HepG2 (cell line): ENCODE results near the gene YPEL3. TPM values are rescaled to one million over a fixed set of nuclear protein-coding genes. Genes with fewer than 3 reads are reported as not detected.

Experiments
- EZH2 ChIP-seq: conservative IDR thresholded peaks from 2 replicates; pipeline ENCODE4 v1.6.1; 2012; ENCODE audit warnings: mild to moderate bottlenecking, low read depth, low read length, moderate library complexity
- HIC2 ChIP-seq: sonication (generic); formaldehyde crosslinking; IDR thresholded peaks from 2 replicates; pipeline ENCODE4 v1.9.0; 2022; ENCODE audit warnings: low read depth, missing genetic modification reagents
- MEIS2 ChIP-seq: sonication (generic); formaldehyde crosslinking; IDR thresholded peaks from 2 replicates; pipeline ENCODE4 v1.9.0; 2021; ENCODE audit warnings: mild to moderate bottlenecking, missing genetic modification reagents
- NAIF1 ChIP-seq: sonication (generic); formaldehyde crosslinking; IDR thresholded peaks from 2 replicates; pipeline ENCODE4 v1.5.0; 2020; ENCODE audit warnings: mild to moderate bottlenecking, missing genetic modification reagents, borderline replicate concordance
- PITX1 ChIP-seq: sonication (generic); formaldehyde crosslinking; IDR thresholded peaks from 2 replicates; pipeline ENCODE4 v1.5.1; 2020; ENCODE audit warnings: mild to moderate bottlenecking, missing genetic modification reagents
- ZNF142 ChIP-seq: sonication (generic); formaldehyde crosslinking; IDR thresholded peaks from 2 replicates; pipeline ENCODE4 v1.4.0; 2020; ENCODE audit warnings: missing genetic modification reagents
- ZNF225 ChIP-seq: sonication (generic); formaldehyde crosslinking; IDR thresholded peaks from 2 replicates; pipeline ENCODE4 v1.4.0; 2020; ENCODE audit warnings: mild to moderate bottlenecking, missing genetic modification reagents
- ZNF281 ChIP-seq: sonication (generic); formaldehyde crosslinking; IDR thresholded peaks from 2 replicates; pipeline ENCODE4 v1.4.0; 2020; ENCODE audit warnings: missing genetic modification reagents, borderline replicate concordance
- ZNF318 ChIP-seq: sonication (generic); formaldehyde crosslinking; IDR thresholded peaks from 2 replicates; pipeline ENCODE4 v1.4.0; 2020; ENCODE audit warnings: mild to moderate bottlenecking, missing genetic modification reagents
- polyA plus RNA-seq, 8 experiments: library from polyadenylated mRNA; depleted of rRNA in 3 of 8; stranded (reverse) in 7 of 8; unstranded in 1 of 8; fragments of >200 nt; fragmentation: Illumina TruSeq in 4 of 8; extraction: Trizol in 4 of 8; gene quantifications; 2 replicates each; pipeline versions ENCODE4 v1.2.1 to v1.2.3, GENCODE V29; 2011 to 2016; ENCODE audit warnings: low read depth in 4 of 8, missing spikeins in 1 of 8, mixed read lengths in 1 of 8; ENCODE audit not compliant: insufficient read depth in 1 of 8
- total RNA-seq, 5 experiments: library from RNA; depleted of rRNA; stranded (reverse); fragments of >200 nt; fragmentation: Illumina TruSeq; extraction: Trizol; gene quantifications; 2 replicates each; pipeline ENCODE4 v1.2.3, GENCODE V29; 2016; ENCODE audit warnings: low read depth in 1 of 5

YPEL3 gene
- total and polyA plus RNA-seq, 2 of the 13 experiments (the other 11 are each of a cell fraction or from before 2014, with no cell fraction given) = 5.4 to 47.0 TPM

GRCh38 chr16:30092373-30093010 is 3.5 kb downstream of the YPEL3 start (continued):
- TF ChIP-seq EZH2 (no peak), ZNF318 (CRISPR knock-in tag) (0 out of 2 replicates have a peak, but pooled peaks have one; percentile 74), HIC2 (CRISPR knock-in tag) (no peak), ZNF225 (CRISPR knock-in tag) (no peak), MEIS2 (peak; percentile 80; the same call in 1 of the 2 replicates), ZNF281 (CRISPR knock-in tag) (peak; percentile 53; the same call in 1 of the 2 replicates), PITX1 (CRISPR knock-in tag) (peak; percentile 5; the same call in 1 of the 2 replicates), NAIF1 (no peak; the same call in 1 of the 2 replicates), ZNF142 (peak; percentile 58; the same call in 1 of the 2 replicates)
